ENCODE data around the gene GINS3.

GINS3 gene

DNA sequence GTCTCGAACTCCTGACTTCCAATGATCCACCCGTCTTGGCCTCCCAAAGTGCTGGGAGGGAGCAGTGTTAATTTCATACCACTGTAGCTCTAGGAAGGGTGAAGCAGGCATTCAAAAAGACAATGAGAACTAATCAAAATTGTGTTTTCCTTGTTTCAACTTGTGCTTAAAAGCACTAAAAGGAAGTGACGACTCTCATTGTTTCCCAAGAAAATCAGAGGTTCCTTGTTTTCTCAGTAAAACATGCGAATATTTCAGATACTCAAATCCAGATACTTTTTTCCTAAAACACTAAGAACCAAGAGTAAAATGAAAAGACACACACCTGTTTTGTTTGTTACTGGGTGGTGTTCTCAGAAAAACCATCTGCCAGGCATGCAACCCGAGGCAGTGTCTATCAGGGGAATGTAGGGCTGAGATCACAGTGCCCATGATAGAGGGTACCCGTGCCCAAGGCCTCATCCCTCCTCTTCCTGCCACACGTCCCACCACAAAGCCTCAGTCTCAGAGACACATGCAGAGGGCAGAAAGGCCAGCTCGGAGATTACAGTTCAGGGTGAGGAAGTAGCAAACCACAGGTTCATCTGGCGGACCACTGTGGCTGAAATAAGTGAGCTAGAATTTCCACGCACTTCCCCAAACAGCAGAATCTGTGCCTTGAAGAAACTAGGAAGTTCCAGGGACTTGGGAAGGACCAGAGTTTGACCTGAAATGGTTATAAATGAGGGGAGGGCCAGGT is 33.7 kb downstream of the GINS3 start:
- peak in 10 of 14 donors; percentile 6 to 64 (median 32) for DNase-seq

DNA sequence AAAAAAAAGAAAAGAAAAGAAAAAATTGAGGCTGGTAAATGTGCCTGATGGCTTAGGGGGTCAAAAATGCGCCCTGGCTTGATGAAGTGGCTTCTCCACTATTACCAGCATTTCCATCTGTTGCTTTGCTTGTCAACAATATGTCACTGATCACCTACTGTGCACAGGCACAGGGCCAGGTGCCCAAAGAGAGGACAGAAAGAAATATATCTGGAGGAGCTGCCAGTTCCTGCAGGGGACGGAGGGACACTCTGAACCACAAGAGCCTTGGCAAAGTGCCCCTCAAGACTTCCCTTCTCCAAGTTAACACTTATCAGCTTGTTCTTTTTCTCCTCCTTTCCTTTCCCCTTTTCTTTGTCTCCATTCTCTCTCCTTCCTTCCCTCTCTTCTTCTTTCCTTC is 34.7 kb downstream of the GINS3 start:
- peak in 6 of 14 donors; percentile 4 to 99 (median 52) for DNase-seq

DNA sequence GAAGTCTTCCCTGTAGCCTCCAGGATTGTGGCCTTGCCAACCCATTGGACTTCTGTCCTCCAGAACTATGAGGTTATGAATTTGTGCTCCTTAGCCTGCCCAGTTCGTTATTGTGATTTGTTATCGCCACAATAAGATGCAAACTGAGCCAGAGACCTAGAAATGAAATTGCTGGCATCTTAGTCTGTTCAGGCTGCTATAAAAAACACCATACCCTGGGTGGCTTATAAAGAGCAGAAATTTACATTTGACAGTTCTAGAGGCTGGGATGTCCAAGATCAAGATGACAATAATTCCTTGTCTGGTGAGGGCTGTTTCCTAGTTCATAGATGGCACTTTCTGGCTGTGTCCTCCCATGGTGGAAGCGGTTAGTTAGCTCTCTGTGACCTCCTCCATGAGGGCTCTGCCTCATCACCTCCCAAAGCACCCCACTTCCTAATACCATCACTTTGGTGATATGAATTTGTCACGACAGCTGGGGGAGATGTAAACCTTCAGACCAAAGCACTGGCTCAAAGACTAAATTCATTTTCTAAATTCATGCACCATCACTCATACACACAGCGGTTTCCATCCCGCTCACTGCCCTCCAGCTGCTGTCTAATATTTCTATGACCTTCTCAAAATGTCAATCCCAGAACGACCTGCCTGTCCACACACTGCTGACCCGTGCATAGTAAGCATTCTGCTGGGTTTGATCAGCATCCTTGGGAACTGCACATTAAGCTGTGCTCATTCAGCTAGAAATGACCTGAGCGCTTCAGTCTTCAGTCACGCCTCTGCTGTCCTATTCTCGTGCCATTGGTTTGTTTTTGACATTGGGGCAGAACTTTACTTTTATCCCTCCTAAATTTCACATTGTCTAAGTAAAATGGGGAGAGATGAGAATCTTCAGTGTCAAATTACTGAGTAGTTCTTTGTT is 36.6 kb downstream of the GINS3 start:
- DNase-seq = peak in 1 of 14 donors; percentile 49

DNA sequence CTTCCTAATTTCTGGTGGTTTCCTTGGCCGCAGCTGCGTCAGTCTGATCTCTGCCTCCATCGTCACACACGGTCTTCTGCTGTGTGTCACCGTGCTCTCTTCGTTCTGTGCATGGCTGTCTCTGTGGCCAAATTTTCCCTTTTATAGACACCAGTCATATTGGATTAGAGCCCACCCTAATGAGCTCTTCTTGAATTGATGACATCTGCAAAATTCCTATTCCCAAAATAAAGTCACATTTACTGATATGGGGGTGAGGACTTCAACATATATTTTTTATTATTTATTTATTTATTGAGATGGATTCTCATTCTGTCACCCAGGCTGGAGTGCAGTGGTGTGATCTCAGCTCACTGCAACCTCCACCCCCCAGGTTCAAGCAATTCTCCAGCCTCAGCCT is 38.4 kb downstream of the GINS3 start:
- no peak for DNase-seq

DNA sequence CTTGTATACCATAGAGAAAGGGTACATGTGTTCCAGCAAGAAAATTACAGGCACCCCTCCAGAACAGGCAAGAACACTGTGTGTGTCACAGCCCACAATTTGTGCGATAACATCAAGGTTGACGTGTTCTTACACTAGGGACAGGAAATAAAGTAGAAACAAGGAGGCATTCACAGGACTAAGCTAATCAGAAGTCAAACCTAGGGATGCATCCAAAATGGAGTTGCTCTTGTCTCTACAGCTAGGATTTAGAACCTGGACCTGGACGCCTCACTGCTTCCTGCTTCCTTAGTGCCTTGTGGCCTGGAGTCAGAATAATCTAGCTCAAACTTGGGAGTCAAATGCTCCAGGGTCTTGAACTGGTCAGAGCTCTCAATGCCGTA is 41.3 kb downstream of the GINS3 start:
- DNase-seq = no peak

DNA sequence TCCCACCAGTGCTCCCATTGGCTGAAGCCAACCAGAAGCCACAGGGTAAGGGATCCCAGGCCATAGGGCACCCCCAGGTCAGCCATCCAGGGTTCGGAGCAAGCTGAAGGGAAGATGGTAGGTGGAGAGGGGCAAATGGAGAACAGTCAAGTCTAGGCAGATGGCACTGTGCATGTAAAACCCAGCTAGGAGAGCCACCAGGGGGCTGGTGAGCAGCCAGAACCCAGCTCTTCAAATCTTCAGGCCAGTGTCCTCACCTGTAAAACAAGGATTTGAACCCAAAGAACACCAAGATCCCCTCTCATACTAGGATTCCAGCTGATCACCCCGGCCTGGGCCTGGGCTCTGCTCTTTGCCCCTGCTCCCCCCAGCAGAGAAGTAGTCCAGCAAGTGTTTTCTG is 43.5 kb downstream of the GINS3 start:
- DNase-seq = no peak

DNA sequence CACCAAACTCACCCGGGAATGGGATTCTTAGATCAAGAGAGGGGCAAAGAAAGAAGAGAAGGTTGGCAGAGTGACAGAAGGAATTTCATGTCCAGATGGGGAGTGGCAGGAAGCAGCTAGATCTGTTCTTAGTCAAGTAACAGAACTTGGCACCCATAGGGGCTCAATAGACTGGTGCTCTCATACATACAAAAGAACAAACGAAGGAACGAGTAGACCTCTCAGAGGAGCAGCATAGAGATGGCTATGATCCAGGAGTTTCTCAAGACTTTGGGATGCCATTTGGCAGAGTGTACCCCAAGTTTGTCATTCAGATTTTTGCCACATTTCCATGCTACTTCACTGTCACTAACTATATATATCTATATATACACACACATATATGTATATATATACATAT is 47.9 kb downstream of the GINS3 start:
- DNase-seq = no peak

DNA sequence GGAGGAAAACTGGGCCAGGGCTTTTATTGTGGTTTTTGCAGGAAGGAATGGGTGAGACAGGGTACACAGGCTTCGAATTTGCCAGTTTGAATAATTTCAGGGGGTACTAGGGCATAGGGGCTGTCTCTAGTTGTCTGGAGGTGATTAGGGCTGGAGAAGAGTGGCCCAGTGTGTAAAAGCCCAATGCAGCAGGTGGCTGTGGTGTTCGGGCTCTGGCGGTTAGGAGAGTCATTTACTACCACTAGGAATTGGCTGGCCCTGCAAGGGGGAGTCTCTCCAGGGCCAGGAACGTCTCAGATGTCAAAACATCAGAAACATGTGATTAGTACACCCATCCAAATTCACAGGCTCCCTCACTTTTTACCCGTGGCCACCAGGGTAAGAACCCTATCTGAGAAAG is 50.3 kb downstream of the GINS3 start:
- DNase-seq = no peak

DNA sequence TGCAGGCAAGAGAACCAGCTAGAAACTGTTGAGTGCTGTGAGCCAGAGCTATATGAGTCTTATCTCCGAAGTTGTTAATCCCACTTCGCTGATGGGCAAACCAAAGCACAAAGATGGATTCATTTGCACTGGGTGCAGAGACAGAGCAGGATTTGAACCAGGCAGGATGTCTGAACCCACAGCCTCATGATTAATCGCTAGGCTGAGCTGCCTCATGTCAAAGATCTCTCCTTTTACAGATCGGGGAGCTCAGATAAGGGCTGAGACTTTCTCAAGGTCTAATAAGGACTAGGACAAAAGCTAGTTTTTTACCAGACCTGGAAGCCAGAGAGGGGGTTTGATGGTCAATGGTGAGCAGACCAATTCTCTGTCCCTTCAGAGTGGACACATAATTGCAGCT is 51.5 kb downstream of the GINS3 start:
- no peak for DNase-seq

DNA sequence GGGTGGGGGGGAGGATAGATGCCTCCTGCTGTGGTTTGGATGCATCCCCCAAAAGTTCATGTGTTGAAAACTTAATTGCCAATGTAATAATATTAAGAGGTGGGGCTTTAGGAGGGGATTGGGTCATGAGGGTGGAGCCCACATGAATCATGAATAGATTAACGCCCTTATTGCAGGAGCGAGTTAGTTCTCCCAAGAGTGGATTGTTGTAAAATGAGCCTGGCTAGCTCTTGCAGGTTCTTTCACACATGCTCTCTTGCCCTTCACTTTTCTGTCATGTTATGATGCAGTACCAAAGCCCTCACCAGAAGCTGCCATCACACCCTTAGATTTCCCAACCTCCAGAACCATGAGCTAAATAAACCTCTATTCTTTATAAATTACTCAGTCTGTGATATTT is 52.0 kb downstream of the GINS3 start:
- no peak for DNase-seq

DNA sequence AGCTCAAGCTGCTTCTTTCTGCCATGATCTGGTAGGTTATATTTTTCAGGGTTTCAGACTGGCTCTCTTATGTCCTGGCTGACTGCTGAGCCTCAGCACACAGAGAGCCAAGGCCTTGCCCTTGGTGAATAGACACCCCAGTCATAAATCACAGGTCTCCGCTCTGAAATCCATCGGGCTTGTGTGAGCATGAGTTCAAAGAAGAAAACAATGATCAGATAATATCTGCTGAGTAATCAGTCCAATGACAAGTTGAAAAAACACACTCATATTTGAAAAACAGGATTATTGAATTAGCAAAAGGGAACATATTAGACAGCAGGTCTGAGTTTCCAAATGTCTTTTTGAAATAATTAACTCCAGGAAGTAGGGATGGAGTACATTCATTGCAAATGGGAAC is 56.6 kb downstream of the GINS3 start:
- no peak for DNase-seq

DNA sequence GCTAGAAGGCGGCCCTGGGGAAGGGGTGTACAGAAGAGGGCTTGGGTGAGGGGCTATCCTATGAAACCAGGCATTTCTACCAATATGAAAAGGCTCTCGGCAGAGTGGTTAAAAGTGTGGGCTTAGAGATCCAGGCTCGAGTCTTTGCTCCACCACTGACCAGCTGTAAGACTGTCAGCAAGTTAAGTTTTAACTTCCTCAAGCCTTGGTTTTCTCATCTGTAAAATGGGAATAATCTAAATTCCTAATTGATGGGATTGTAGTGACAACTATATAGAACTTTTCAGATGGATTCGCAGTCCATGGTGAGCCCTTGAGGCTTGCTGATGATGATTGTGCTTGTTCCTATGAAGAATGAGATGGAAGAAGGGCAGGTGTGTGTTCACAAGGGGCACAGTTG is 57.0 kb downstream of the GINS3 start:
- DNase-seq = no peak

DNA sequence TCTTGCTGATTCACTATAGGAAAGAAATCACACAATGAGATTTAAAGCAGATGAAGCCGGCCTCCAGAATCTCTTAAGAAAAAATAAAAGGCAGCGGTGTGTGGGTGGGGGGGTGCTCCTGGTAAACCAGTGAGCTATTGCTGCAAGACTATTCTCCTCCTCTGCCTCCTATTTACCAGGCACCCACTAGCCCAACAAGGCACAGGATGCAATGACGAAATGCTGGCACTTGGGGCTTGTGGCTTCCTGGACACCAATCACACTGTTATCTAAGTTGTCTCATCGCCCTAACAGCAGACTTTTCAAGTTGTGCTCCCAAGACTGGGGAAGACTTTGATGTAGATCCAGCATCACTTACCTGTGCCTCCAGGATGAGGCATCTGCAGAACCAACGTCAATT is 57.5 kb downstream of the GINS3 start:
- no peak for DNase-seq

DNA sequence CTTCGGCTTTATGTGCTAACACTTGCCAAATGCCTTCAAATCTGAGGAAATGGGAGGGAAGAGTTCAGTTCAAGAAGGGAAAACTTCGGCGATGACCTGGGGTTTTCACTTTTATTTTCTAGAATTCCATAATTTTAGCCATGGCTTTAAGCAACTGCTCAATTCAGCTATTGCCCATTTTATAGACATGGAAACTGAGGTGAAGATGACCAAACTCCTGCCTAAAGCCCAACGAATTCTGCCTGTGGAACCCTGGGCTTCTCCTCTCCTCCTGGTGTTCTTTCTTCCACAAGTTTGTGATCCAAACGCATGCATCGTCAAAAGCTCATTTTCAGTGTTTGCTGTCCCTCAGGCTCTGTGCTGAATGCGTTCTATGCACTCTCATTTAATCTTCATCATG is 58.3 kb downstream of the GINS3 start:
- no peak for DNase-seq

DNA sequence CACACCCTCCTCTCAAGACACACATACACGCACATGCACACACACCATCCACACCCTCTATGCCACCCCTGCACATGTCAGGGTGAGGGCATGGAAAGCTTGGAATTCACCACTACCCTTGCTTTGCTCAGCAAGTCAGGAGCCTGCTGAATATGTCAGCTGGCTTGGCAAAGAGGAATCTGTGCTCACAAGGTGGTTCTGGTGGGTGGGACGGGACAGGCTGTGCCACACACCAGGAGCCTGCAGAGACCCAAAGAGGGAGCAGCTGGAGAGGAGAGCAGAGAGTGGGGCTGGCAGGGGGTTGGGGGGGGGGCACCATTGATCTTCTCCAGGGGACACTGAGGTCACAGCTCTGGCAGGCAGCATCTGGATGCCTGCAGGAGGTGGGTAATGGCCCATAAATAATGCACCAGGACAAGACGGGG is 59.0 kb downstream of the GINS3 start:
- no peak for DNase-seq

DNA sequence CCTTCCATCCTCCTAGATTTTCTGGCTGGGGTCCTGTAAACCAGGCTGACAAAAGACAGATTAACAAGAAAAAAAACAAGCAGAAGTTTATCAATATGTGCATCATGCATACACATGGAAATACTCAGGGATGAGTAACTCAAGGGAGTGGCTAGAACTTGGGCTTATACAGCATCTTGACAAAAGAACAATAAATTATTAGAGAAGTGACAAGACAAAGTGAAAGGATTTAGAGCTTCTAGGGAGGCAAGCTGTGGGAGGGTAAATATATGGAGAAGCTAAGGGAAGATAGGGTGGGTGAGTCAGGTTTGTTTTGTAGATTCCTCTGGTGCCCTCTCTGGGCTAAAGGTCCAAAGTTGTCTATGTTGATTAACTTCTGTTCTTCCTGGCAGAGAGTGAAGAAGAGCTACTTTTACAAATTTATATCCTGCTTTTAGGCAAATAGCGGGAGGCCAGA is 59.7 kb downstream of the GINS3 start:
- no peak for DNase-seq

DNA sequence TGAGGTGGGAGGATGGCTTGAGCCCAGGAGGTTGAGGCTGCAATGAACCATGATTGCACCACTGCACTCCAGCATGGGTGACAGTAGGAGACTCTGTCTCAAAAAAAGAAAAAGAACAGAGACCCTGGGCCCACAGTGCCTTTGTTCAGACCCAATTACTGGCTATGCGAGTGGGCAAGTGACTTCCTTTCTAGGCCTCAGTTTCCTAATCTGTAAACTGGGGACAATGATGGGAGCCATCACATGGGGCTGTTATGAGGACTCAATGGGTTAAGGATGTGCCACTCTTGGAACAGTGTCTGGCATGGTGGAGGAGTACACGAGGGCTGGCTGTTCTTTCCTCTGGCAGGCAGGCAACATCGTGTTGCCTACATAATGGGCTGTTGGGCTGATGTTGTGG is 60.4 kb downstream of the GINS3 start:
- DNase-seq = no peak

DNA sequence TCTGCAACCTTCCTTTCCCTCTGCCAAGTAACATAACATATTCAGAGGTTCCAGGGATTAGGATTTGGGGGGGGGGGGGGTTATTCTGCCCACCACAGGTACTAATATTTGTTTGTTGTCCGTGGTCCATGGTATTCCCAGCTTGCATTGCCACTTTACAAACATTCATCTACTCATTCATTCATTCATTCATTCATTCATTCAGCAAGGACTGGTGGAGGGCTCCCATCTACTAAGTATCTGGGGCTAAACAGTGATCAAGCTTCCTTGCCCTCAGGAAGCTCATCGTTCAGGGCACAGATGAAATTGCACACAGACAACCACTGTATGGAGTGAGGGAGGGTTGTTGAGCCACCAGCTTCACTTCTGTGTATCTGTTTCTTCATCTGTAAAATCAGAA is 61.9 kb downstream of the GINS3 start:
- no peak for DNase-seq

DNA sequence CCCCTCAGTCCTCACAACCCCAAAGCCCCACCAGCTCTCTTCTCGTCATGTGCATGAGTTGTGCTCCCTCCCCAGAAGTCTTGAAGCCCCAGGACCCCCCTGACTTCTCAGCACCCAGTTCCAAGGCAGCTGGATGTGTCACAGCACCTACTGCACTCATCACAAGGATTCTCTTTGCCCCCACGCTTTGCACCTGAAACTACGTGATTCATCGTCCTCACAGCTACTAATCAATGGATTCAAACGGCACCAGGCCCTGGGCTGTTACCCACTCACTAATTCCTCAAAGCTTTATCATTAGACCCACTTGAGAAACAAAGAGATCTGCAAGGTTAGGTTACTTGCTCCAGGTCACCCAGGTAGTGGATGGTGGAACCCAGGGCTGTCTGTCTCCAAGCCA is 62.6 kb downstream of the GINS3 start:
- no peak for DNase-seq
